NCI-H1417 (cell line): ENCODE measurements around the gene MLLT10.

Experiments
- DNase-seq, 3 experiments: peaks; one replicate each; lab custom pipeline; 2025; lab: John Stamatoyannopoulos, UW

Gene MLLT10

DNA sequence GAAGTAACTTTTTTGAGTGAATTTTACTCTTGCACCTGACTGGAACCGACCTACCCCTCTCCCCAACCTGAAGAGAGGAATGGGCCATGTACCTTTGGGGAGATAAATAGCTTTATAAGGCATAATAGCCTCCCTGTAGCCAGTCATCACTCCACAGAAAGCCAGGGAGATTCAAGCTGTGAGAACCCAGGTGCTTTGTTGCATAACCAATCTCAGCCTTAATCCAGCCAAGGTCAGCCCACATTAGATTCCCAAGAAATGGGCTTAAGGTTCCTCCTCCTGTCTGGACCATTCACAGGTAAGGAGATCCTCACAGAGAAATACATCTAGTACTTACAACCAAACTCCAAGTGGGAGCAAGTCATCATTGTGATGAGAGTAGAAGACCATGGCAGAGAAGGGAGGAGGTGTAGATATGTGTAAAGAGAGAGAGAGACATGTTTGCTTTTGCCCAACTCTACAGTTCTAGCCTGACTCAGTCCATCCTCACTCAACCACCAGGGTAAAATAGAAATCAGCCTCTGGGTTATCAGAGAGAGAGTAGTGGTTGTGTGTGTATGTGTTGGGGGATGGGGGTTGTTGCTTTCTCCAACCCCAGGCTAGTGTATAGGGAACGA lies 32.2 kb upstream of the MLLT10 start:
- DNase-seq = no peak

DNA sequence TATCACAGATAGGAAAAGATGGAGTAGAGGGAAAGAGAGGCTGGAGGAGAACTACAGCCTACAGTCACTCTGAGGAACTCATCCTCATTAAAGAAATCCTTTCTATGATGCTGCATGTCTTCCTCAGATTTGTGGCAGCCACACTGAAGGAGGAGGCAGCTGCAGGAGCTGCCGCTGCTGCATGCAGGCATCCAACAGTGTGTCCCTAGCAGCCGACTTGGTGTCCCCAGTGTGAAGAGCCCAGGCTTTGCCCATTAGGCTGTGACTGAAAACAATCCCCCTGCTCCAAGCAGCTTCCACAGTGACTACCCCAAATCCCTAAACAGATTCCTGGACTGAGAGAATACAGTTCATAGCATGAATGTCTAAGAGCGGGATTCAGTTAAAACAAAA lies 31.7 kb upstream of the MLLT10 start:
- DNase-seq = no peak

DNA sequence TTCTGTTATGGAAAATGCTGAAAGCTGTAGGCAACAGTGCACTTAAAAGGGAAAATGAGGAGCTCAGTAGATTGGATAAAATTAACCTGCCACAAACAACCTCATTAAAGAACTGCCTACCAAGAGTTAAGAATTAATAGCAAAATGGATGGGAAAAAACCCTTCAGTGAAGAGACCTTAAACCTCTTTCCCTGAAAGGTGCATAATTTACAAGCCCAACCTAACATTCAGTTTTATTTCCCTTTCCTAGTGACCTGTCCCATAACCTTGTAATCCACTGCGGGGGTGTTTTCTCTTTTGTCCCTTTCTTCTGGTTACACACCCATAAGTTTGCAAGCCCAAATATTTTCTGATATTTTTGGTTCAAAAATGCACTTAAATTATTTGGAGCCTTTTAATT lies 30.5 kb upstream of the MLLT10 start:
- DNase-seq = peak in 1 of 3 experiments; percentile 59

DNA sequence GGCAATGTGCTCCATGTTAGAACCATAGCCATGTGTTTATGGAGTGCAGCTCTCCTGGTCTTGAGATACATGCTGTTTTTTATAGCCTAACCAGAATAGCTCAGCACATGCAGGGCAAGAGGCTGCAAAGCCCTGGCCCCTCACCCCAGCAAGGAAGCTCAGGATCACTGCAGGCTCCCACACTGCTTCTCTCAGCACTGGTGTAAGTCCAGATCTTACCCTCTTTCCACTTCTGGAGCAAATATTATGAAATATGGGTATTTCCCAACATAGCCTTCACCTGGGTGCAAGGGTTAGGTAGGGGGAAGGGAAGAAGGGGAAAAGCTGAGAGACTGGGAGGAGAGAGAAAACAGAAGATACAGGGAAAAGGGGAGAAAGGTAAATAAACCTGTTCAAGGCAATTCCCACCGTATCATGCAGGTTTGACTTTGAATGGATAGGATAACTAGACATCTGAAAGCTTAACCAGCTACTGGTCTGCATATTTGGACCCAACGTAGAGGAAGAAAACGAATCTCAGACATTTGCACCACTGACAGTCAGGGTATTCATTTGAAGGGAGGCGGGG lies 28.2 kb upstream of the MLLT10 start:
- DNase-seq = peak in 1 of 3 experiments; percentile 6

DNA sequence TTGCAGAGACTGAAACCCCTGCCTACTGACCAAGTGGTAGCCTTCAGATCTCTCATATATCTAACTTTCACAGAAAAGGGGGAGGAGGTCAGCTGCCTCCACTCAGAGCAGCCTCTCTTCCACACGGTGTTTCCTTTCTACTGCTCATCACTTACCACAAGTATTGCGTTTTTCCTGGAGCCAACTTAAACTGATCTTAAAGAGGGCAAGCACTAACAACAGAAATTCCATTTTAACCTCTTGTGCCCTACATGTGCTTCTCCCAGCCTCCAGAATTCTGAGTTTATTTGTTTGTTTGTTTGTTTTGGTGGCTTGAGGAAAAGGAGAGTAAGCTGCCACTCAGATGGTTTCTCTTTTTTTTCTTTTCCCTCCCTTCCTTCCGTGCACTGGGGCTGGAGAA lies 27.7 kb upstream of the MLLT10 start:
- no peak for DNase-seq

DNA sequence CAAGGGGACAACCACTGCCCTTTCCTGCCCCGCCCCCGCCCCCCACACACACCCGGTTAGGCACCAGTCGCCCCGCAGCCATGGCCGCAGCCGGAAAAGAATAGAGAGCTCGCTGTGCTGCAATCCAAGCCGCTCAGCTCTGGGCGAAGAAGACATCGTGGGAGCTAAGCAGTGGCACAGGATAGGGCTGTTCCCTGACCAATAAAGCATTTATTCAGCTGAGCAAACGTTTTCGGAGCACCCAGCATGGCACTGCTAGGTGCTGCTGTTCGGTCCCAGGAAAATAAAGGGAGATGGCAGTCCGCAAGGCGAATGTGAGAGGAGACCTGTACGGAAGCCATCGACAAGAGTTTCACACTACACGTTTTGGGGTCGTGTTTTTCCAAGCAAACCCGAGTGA lies 26.9 kb upstream of the MLLT10 start:
- no peak for DNase-seq

DNA sequence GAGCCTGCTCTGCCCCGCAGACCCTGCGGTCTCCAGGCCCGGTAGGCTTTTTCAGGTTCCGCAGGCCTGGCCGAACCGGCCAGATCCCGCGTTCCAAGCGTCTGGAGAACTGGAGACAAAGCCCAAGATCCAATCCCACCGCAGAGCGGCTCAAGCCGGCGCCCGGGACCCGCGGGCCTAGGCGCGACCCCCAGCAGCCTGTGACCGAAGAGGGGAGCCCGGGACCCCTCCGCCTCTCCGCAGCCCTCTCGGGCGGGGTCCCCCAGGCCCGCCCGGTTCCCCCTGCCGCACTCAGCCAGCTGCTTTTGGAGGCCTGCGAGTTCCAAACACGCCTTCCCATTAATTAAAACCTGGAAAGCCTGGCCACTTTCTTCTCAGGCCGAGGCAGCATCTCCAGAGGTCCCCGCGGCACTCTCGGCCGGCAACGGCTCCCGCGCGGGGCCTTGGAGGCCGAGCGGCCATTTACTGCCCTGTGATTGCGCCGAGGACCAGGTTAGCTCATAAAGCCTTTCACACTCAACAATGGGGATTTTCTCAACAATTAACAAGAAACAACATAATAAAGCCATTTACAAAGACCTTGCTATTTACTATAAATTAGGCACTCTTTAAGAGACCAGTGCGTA lies 25.2 kb upstream of the MLLT10 start:
- no peak for DNase-seq

DNA sequence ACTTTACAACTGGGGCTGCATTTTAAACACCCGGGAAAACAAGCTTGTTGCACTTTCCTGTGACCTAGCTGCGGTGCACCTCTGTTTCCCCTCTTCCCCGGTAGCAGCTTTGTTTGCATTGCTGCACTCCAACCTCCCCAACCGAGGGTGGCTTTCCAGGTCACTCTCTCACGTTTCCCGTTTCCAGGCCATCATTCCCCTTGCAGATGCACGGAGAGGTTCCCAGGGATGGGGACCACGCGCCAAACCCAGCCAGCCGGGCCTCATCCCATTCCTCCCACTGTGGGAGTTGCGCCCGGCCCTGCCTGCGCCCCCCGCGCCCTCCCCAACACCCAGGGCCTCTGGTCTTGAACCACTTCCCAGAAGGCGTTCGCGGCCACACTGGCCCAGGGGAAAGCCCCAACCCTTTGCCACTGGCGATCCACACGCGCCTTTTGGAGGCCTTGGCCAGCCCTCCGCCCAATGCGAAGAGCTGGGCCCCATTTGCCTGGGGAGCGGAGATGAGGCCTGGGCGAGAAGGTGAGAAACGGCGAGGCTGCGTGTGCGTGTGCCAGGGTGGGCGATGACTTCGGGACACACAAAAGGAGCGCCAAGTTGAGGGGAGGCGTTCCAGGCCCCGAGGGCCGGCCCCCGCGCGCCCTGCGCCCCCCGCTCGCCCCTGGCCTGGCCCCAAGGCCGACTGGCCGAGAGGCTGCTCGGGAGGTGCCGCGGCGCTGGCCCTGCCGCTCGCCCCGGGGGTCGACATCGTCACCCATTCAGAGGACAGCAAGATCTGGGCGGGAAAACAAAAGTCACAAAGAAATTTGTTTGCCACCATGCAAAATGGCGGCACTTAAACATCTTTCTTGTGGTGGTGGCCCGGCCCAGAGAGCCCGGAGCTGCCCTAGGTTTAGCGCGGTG lies 24.4 kb upstream of the MLLT10 start:
- no peak for DNase-seq

DNA sequence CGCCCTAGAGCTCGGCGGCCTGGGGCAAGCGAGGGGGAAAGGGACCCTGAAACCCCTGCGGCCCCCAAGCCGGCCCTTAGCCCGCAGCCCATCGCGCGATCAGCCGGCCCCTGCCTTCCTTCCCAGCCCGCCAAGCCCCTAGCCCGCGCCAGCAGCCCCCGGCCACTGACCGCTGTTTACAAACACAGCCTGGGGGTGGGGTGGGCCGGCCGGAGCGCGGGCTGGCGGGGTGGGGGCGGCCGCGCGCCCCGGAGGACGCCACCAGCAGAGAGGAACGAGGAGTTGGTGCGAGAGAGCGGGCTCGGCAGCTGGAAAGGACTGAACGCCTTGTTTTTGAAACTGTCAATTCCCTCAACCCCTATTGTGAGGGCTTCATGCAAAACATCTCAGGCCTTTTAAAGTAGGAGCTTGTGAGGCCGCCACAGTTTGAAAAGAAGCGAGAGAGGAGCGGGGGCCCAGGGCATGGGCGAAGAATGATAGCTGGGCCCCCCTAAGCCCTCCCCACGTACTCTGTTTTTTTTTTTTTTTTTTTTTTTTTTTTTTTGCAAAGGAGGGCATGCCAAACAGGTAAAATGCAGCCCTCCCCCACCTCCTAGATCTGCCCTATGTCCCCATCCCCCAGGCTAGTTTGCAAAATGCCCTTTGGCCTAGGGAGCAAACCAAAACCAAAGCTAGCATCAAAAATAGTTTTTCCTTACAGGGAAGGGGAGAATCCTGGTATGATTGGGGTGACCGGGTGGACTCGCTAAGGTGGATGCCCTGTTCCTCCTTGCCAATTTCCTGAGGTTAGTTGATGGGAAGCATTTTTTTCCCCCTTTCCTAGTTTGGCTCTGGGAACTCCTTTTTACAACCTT lies 23.6 kb upstream of the MLLT10 start:
- no peak for DNase-seq

DNA sequence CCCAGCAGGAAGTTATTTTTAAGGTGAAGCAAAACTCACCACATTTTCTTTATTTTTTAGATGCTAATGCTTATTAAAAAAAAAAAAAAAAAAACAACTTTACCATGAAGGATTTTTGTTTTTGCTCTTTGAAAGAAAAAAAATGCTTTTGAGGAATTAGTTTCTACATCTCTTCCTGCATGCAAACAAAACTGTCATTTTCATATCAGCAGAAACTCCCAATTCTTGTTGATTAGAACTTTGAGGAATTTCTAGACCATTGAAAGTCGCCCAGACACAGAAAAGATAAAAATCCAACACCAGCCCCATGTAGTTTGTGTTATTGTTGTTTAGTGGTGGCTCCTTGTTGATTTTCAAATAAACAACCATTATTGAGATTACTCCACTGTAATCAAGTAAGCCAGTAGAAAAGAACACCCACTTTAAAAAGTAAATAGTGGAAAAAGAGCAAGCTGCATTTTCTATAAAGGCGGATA lies 22.9 kb upstream of the MLLT10 start:
- no peak for DNase-seq

DNA sequence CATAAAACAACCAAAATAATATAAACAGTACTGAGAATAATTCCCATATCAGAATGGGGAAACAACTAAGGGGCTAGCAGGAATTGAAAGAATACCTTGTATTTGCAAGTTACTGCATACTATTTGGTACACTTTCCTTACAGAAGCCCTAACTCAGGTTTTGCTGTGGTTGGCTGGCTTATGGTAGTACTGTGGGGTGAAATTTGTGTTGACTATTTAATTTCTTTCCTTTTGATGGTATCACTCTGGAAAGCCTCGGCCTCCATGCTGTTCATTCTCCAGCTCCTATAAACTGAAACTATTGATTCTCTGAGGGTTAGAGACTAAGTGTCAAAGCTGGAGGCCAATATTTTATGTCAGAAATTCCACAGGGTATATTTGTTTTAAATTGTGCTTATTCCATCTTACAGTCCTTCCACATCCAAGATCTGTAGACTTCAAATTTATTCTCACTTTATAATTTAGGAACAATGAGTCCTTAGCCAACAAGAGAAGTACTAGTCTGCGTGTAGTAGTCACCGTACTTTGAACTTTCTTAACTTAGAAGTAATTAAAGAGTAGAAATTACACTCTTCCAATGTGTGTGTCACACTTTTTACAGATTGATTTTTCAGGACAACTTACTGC lies 22.0 kb upstream of the MLLT10 start:
- DNase-seq = no peak

DNA sequence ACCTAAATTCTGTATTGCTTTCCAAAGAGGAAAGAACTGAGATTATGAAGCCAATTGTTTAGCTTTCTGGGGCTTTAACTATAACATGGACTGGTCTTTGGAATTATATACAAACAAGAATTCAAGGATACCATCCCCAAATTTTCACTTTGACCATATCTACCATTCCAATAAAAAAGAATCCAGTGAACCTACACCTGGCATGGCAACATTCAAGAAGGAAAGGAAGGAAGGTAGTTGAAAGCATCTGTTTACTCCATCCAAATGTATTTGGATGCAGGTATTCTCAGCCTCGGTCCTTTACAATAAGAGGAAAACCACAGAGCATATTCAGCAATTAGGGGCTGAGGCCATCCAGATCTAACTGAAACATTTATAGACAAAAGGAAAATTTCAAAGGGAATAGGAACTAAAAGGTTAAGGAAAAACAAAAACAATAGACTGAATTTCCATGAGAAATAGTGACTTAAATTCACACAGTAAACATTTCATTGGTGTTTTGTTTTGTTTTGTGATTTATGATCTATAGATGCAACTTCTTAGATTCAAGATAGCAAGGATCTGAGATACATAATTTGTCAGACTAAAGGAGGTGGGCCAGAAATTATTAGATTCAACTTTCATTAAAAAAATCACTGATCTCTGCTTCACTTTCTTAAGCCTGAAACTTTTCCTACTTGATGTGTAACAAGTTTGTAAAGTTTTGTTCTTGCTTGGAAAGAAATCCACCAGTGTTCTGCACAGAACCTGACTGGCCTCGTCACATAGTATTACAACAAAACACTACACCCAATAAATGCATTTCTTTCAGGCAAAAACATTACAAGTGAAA lies 21.2 kb upstream of the MLLT10 start:
- DNase-seq = no peak

DNA sequence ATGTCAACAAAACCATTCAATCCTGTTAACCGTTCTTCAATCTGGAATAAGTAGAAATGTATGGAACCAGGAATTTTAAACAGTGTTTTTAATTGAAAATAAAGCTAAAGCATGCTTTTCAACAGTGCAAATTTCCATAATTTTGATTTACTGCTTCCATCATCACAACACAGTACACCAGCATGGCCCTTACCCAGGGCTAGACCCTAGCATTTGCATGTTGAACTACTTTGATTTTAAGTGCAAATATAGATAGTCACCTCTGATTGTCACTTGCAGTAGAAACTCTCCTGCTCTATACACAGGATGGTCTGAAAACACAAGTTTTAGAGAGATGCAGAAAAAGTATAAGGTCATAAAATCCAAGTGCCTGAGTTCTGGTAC lies 20.6 kb upstream of the MLLT10 start:
- no peak for DNase-seq

DNA sequence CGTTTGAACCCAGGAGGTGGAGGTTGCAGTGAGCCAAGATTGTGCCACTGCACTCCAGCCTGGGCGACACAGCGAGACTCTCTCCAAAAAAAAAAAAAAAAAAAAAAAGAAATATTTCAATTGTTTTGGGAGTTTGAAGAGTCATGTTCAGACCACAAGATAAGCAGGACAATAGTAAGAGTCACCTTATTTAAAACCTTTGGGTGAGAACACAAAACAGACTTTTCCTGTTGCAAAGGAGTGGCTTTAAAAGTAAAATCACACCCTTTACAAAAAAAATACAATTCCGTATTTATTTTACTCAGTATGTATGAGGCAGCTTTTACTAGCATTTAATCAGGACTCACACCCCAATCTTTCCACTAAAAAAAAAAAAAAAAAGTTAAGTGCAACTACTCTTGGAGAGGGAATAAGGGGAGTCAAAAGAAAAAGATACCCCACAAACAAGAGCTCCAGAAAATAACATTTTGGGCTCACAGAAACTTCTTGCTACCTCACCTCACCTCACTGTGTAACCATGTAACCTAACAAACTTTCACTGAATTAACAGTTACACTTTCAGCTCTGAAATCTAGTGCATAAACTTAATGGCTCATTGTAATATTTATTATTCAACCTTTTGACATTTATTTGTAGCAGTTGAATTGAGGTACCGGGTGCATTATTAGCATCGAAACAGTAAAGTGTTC lies 19.8 kb upstream of the MLLT10 start:
- no peak for DNase-seq

DNA sequence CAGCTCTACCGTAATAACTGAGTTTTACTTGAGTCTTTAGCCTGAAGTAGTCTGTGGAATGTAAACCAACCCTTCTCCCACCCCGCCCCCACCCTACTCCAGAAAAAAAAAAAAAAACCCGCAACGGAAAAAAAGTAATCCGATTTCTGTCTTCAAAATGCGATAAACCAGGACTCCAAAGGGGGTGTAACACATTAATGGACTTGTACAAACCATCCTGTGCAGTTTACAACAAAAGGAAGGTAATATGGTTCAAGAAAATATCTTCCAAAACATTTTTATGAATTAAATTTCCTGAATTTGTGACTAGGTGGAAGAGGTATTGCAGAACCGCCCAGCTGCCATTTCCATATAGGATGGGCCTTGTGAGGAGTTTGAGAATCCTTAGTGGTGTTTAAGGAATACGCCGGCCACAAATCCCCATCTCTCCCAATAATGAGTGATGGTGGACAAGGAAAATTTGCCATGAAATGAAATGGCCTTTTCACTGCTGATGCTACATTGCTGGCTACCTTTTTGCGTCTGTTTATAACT lies 19.1 kb upstream of the MLLT10 start:
- no peak for DNase-seq

DNA sequence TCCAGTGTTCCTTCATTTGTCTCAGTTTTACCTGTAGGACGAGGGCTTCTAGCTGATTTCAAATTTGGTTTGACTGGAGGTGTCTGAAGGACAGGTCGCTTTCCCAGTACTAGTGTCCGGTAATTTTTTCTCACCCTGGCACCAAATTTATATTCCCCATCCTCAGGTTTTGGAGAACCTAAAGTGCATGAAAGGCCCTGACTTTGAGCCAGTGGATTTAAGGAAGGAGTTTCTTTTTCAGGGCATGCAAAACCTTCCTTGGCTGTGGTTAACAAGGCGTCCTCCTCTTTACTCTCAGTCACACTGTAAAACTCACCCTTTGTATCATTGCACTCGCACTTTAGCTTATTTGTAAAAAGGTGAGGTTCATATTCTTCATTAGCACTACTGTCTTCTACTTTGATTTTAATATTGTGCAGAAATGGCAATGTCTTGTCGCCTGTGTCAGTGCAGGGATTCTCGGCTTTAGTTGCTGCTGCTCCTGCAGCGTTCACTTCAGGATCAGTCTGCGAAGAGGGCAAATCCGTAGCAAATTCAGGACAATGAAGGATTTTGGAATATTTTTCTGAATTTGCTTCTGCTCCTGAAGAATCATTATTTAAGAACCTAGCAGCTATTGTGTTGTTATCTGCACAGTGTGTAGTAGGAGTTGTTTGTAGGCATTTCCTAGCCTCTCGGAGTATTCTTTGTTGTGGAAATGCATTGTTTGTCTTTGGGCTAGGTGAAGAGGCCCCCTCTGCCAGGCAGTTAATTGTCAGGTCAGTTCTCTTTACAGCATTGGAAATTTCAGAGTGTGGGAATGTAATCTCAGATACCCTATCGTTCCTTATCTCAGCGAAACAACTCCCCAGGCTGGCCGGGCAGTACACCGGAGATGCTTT lies 18.4 kb upstream of the MLLT10 start:
- DNase-seq = peak in 2 of 3 experiments; percentile 17 to 71

DNA sequence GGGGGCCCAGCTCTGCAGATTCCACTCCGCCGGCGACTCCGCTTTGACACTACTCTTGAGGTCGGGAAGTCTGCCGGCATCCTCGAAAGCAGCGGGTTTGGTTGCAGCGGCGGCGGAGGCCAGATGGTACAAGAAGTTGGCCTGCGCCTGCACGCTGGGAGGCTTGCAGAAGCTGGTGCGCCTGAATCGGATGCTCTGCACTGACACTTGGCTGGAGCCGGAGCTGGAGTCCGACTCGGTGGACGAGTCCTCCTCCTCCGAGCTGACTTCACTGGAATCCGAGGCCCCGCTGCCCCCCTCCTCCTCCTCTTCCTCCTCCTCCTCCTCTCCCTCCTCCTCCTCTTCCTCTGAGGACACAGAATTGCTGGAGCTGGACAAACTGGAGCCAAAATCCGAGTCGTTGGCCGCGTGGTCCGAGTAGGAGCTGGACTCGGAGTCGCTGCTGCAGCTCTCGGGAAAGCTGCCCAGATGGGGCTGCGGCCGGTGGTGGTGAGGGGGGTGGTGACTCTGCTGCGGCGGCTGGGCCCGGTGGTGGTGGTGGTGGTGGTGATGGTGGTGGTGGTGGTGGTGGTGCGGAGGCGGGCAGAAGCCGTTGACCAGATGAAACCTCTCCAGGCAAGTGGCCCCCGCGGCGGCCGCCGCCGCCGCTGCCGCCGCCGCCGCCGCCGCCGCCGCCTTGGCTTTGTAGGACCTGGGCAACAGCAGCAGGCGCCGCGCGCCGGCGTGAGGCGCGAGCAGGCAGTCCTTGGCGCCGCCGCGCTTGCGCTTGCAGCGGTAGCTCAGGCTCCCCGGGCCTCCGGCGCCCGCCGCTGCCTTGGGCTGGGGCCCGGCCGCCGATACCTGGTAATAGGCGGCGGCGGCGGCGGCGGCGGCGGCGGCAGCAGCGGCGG lies 17.5 kb upstream of the MLLT10 start:
- peak; percentile 38 to 71 (median 67) for DNase-seq
